Inflammatory macrophage treated with lipopolysaccharide for 4 hours (primary cell): ENCODE results near the gene UBE3A.
"Not testable (repeated sequence)": the region's sequence is repeated elsewhere in the genome, so short reads cannot be mapped to it uniquely, and the experiment has no call there.

ENCODE experiments used
- DNase-seq: peaks from one replicate; pipeline ENCODE4 v3.0.0-alpha.2; 2020

The UBE3A gene

GRCh38 chr15:25438601-25439368 lies at the start of gene UBE3A:
Gene UBE3A (minus strand): TSS chr15:25439024. CDS start chr15:25409107, 29,917 bp downstream.
- peak; percentile 94 for DNase-seq

- no peak for DNase-seq
Observed at GRCh38 chr15:25487226-25487884, 48.5 kb upstream of the UBE3A start.

- no peak for DNase-seq
Observed at GRCh38 chr15:25486051-25486450, 47.2 kb upstream of the UBE3A start.

- no peak for DNase-seq
Observed at GRCh38 chr15:25481208-25481859, 42.5 kb upstream of the UBE3A start.

GRCh38 chr15:25478313-25478712 lies 39.5 kb upstream of the UBE3A start:
- no peak for DNase-seq

- DNase-seq: no peak
Observed at GRCh38 chr15:25477816-25478215, 39.0 kb upstream of the UBE3A start.

- no peak for DNase-seq
Observed at GRCh38 chr15:25474251-25474650, 35.4 kb upstream of the UBE3A start.

- no peak for DNase-seq
Observed at GRCh38 chr15:25470230-25470629, 31.4 kb upstream of the UBE3A start.

GRCh38 chr15:25469377-25469776 lies 30.6 kb upstream of the UBE3A start:
- DNase-seq: no peak

- DNase-seq: no peak
Observed at GRCh38 chr15:25468611-25469010, 29.8 kb upstream of the UBE3A start.

- DNase-seq: no peak
Observed at GRCh38 chr15:25465835-25466234, 27.0 kb upstream of the UBE3A start.

- no peak for DNase-seq
Observed at GRCh38 chr15:25464784-25465183, 26.0 kb upstream of the UBE3A start.

- DNase-seq: no peak
Observed at GRCh38 chr15:25464383-25464782, 25.6 kb upstream of the UBE3A start.

- DNase-seq: no peak
Observed at GRCh38 chr15:25456196-25456595, 17.4 kb upstream of the UBE3A start.

GRCh38 chr15:25455226-25455625 lies 16.4 kb upstream of the UBE3A start:
- DNase-seq: no peak

- no peak for DNase-seq
Observed at GRCh38 chr15:25454771-25455170, 15.9 kb upstream of the UBE3A start.

- not testable (repeated sequence) for DNase-seq
Observed at GRCh38 chr15:25453246-25453645, 14.4 kb upstream of the UBE3A start.

GRCh38 chr15:25451501-25451900 lies 12.7 kb upstream of the UBE3A start:
- DNase-seq: no peak

GRCh38 chr15:25450163-25450562 lies 11.3 kb upstream of the UBE3A start:
- DNase-seq: no peak

- DNase-seq: no peak
Observed at GRCh38 chr15:25446076-25446475, 7.3 kb upstream of the UBE3A start.

GRCh38 chr15:25445412-25445811 lies 6.6 kb upstream of the UBE3A start:
- DNase-seq: no peak

GRCh38 chr15:25441111-25441510 lies 2.3 kb upstream of the UBE3A start:
- no peak for DNase-seq

GRCh38 chr15:25439369-25439836 lies 579 bp upstream of the UBE3A start:
- no peak for DNase-seq
